Activated gamma-delta T cell treated with anti-CD3 and anti-CD28 coated beads, Interleukin-2, amount 50 U/mL, for 16 hours (primary cell): ENCODE results near the gene LITAF.
"Not testable (repeated sequence)": the region's sequence is repeated elsewhere in the genome, so short reads cannot be mapped to it uniquely, and the experiment has no call there.

Experiments used
- DNase-seq: peaks from one replicate; pipeline ENCODE4 v3.0.0-alpha.2; 2020; ENCODE audit warnings: low read depth

LITAF gene

GRCh38 chr16:11515540-11516430 lies 70.9 kb downstream of the LITAF start:
- no peak for DNase-seq

- DNase-seq: no peak
These were observed 72.4 kb downstream of the LITAF start for GRCh38 chr16:11514283-11514682.

DNA sequence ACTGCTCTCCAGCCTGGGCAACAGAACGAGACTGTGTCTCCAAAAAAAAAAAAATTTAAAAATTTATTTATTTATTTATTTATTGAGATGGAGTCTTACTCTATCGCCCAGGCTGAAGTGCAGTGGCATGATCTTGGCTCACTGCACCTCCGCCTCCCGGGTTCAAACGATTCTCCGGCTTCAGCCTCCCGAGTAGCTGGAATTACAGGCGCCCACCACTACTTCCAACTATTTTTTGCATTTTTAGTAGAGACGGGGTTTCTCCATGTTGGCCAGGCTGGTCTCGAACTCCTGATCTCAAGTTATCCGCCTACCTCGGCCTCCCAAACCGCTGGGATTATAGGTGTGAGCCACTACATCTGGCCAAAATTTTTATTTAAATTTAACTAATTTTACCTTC lies 73.4 kb downstream of the LITAF start:
- not testable (repeated sequence) for DNase-seq

GRCh38 chr16:11511801-11512200 lies 74.9 kb downstream of the LITAF start:
- DNase-seq: no peak

DNA sequence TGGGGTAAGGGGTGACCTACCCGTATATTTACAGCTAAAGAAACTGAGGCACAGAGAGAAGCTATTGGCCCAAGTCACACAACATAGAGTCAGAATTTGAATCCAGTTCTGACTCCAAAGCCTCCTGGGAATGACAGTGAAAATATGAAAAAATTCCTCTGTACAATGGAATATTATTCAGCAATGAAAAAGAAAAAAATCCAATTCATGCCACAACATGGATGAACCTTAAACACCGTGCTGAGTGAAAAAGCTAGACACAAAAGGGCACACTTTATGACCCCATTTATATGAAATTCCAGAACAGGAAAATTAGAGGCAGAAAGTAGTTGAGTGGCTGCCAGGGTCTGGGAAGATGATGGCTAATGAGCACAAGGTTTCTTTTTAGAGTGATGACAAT lies 75.4 kb downstream of the LITAF start:
- DNase-seq: no peak

GRCh38 chr16:11510178-11510973 lies 76.3 kb downstream of the LITAF start:
- no peak for DNase-seq

- DNase-seq: no peak
These were observed 78.7 kb downstream of the LITAF start for GRCh38 chr16:11507991-11508390.

DNA sequence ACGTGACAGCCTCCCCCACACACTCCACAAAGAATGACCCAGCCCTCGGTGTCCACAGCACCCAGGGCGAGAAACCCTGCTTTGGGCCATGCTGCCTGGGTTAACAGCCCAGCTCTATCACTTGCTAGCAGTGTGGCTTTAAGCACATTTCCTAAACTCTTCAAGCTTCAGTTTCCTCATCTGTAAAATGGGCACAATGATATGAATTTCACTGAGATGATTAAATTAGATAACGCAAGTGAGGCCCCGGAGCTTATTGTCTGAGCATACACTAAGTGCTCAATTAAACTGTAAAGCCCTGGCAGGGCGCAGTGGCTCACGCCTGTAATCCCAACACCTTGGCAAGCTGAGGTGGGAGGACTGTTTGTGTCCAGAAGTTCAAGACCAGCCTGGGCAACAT lies 79.4 kb downstream of the LITAF start:
- no peak for DNase-seq

DNA sequence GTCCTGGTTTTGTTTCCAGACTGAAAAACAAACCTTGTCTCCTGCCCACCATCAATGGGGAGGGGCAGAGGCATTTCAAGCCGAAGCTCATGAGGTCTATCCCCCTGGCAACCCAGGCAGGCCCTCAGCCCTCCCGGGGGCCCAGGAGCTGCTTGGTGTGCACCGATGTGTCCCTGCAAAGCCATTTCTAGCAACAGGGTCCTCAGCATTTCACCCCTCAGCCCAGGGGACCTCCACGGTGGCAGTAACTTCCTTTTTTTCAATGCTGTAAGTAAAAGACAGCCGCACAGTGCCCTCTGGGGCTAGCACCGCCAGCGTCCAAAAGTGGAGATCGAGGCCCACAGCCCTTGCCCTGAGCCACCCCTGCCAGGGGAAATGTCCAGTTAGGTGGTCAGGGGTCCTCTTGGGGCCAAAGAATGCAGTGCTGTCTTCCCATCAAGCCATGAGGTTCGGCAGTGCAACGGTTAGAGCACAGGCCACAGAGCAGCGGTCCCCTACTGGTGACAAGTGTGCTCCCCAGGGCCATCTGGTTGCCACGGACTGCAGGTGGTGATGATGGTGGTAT lies 79.9 kb downstream of the LITAF start:
- DNase-seq: no peak

- not testable (repeated sequence) for DNase-seq
These were observed 82.5 kb downstream of the LITAF start for GRCh38 chr16:11504261-11504660.

DNA sequence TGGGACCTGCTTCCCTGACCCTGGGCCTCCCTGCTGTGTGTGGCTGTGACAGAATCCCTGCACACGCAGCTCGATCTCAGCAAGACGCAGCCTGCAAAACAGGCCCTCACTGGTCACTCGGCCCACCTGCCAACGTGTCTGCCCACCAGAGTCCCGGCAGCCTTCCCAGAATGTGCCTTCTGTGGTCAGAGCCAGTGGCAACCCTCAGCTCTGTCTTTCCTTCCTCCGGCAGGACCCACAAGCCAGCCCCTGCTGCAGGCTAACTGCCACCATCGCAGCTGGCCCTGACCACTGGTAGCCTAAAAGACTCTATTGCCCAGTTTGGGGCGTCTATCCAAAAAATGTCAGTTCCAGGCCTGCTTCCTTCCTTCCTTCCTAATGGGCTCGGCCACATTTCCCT lies 83.2 kb downstream of the LITAF start:
- no peak for DNase-seq

GRCh38 chr16:11502239-11502638 lies 84.5 kb downstream of the LITAF start:
- DNase-seq: no peak

DNA sequence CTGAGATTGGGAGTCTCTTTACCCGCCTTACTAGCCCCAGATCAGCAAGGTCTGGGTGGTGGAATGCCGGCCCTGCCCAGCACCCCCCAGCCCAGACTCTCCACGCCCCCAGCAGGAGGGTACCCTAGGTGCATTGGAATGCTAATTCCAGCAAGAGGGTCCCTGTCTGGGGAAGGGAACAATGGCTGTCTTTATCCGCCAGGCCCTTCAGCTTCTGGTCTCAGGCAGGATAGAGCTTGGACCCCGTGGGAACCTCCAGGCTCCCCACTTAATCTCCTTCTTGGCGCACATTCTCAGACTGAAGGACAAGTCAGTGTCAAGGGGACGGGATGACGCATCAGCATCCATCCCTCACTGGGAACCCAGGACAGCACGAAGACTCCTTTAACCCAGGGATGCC lies 85.1 kb downstream of the LITAF start:
- no peak for DNase-seq

DNA sequence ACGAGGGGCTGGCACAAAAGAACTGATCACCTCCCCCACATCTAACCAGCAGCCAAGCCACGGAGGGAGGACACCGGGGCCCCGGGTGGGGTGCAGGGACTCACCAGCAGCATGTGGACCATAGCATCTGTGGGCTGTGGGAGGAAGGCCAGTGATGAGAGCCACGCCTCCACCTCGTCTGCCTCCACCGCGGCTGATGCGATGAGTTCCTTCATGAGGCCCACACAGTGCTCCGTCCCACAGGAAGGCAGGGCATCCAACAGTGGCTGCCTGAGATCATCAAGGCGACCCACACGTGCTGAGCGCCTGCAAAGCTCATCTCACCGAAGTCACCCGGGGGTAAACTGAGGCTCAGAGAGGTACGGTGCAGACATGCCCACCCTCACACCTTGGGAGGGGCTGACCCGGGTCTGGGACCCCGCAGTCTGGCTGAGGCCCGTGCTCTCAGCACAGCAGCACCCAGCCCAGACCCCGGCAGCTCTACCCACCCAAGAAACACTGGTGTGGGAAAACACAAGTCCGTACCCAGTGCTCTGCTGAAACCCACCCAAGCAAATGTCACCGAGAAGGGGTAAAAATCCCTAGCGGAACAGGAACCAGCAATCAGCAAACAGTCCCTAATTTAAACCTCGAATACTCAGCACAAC lies 85.9 kb downstream of the LITAF start:
- DNase-seq: no peak

DNA sequence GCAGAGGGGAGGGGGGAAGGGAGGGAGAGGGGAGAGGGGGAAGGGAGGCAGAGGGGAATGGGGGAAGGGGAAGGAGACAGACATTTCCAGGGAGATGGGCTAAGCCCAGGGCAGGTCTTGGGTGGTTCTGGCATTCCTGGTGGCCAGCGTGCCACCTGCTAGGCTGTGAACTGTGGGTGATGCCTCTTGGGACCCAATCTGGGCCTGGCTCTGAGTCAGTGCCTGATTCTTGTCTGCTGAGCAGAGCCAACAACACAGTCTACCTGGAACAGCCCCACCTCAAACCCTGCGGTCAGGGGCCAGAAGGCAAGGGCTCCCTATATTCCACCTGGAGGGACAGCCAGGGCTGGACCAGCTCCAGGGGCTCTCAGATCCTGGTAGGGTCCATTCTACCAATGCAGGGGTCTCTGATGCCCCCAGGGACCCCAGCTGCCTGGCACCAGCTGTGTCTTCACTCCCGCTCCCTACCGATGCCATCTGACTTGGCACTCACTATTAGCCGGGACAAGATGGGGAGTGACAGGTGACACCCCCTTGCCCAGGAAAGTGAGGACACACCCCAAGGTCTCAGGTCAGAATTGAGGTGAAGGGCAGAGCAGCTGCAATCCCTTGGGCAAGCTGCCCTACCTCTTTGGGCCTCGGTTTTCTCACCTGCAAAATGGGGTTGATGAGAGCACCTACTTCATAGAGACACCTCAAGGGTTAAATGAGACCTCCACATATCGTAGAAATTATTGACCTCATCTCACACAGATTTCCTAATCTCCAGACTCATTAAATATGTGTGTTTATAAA lies 87.2 kb downstream of the LITAF start:
- DNase-seq: no peak

DNA sequence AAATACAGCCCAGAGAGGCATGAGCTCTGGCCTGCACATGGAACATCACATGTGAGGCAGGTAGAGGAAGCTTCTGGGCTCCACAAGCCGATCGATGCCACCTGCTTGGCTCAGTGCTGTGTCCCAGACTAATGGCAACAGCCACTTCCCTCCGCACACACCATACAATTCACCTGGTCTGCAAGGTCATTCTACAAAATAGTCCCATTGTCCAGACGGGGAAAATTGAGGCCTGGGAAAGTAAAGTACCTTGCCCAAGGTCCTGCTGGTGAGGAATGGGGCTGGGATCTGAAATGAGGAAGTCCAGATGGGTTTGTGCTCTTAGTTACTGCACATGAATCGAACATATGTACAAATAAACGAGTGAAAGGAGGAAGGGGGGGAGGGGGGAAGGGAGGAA lies 88.0 kb downstream of the LITAF start:
- DNase-seq: no peak

DNA sequence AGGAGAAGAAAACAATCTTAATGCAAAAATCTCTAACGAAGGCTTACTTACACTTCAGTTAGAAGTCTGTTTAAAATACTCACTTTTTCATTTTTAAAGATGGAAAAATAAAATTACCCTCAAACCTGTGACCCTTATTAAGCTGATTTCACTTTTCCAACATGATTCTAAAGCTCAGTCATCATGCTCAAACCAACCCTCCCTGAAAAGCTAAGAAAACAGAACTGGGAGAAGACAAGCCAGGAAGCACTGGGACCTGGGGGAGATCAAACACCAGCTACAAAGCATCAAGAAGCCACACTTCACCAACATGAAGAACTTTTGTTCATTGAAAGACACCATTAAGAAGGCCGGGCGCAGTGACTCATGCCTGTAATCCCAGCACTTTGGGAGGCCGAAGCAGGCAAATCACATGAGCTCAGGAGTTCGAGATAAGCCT lies 88.8 kb downstream of the LITAF start:
- no peak for DNase-seq
